GM18868 (cell line): ENCODE measurements around the gene BCLAF1.
"Not testable (repeated sequence)": the region's sequence is repeated elsewhere in the genome, so short reads cannot be mapped to it uniquely, and the experiment has no call there.

Experiments used
- ATAC-seq: cut with Tn5 transposase; IDR thresholded peaks from one replicate; pipeline ENCODE4 v1.9.1; 2021; ENCODE audit warnings: mild to moderate bottlenecking, moderate library complexity; ENCODE audit not compliant: unreplicated experiment

The BCLAF1 gene

GRCh38 chr6:136309171-136309570 lies 19.5 kb upstream of the BCLAF1 start:
- no peak for ATAC-seq

- not testable (repeated sequence) for ATAC-seq
Observed at GRCh38 chr6:136308469-136308868, 18.8 kb upstream of the BCLAF1 start.

GRCh38 chr6:136307351-136307750 lies 17.7 kb upstream of the BCLAF1 start:
- no peak for ATAC-seq

GRCh38 chr6:136306466-136306865 lies 16.8 kb upstream of the BCLAF1 start:
- ATAC-seq: no peak

GRCh38 chr6:136304410-136304809 lies 14.8 kb upstream of the BCLAF1 start:
- ATAC-seq: no peak

GRCh38 chr6:136303516-136303915 lies 13.9 kb upstream of the BCLAF1 start:
- ATAC-seq: no peak

- no peak for ATAC-seq
Observed at GRCh38 chr6:136294621-136295020, 5.0 kb upstream of the BCLAF1 start.

- ATAC-seq: peak; percentile 29
Observed at GRCh38 chr6:136290410-136291010, 864 bp upstream of the BCLAF1 start.

GRCh38 chr6:136289327-136289578 lies 393 bp downstream of the BCLAF1 start:
- peak; percentile 40 for ATAC-seq

GRCh38 chr6:136288566-136289326 lies 900 bp downstream of the BCLAF1 start:
- ATAC-seq: peak; percentile 24

GRCh38 chr6:136284909-136285308 lies 4.7 kb downstream of the BCLAF1 start:
- no peak for ATAC-seq

GRCh38 chr6:136282906-136283305 lies 6.7 kb downstream of the BCLAF1 start:
- ATAC-seq: no peak

GRCh38 chr6:136280032-136280609 lies 9.5 kb downstream of the BCLAF1 start:
- no peak for ATAC-seq

- ATAC-seq: no peak
Observed at GRCh38 chr6:136274062-136274461, 15.6 kb downstream of the BCLAF1 start.

- no peak for ATAC-seq
Observed at GRCh38 chr6:136265101-136265500, 24.5 kb downstream of the BCLAF1 start.

- ATAC-seq: no peak
Observed at GRCh38 chr6:136262940-136263339, 26.7 kb downstream of the BCLAF1 start.

GRCh38 chr6:136254851-136255466 lies 34.7 kb downstream of the BCLAF1 start:
- ATAC-seq: no peak

- ATAC-seq: no peak
Observed at GRCh38 chr6:136253734-136254133, 35.9 kb downstream of the BCLAF1 start.

GRCh38 chr6:136252441-136252840 lies 37.2 kb downstream of the BCLAF1 start:
- no peak for ATAC-seq

GRCh38 chr6:136251394-136251793 lies 38.3 kb downstream of the BCLAF1 start:
- ATAC-seq: no peak

- peak; percentile 3 for ATAC-seq
Observed at GRCh38 chr6:136250686-136251008, 39.0 kb downstream of the BCLAF1 start.
